GM21526 (cell line): ENCODE data around the gene UBE2J2.

Experiments used
- ATAC-seq: cut with Tn5 transposase; IDR thresholded peaks from one replicate; pipeline ENCODE4 v1.9.1; 2021; ENCODE audit warnings: moderate library complexity; ENCODE audit not compliant: unreplicated experiment, low FRiP score

The UBE2J2 gene

GRCh38 chr1:1231400-1232207 is 42.0 kb downstream of the UBE2J2 start, which contains the start of gene SDF4:
SDF4 (minus strand) TSS chr1:1232001; CDS start chr1:1228772, 3,229 bp downstream.
- ATAC-seq: peak; percentile 77

DNA sequence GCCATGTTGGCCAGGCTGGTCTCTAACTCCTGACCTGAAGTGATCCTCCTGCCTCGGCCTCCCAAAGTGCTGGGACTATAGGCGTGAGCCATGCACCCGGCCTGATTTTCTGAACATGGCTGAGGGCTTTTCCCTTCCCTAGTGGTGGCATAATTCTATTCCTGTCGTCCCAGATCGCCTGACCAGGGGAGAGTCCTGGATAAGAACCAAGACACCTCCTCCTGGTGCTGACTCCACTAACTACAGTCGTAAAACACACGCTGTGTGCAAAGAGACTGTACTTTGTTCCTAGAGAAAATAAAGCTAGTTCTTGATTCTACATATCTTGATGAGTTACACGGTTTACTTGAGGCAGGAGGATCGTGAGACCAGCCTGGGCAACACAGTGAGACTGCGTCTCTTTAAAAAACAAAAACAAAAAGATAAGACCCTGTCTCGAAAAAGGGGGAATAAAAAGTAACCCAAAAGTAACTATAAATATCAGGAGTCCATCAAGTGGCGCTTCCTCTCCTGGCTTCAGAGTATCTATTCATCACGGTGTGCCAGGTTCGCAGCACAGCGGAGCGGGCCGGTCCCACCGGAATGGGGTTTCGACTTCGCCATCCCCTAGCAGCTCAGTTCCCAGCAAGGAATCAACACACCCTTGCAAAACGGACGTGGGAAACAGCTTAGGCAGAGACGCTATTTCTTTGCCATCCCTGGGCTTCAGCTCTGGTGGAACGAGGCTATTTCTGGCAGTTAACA is 42.8 kb downstream of the UBE2J2 start:
- ATAC-seq: no peak

DNA sequence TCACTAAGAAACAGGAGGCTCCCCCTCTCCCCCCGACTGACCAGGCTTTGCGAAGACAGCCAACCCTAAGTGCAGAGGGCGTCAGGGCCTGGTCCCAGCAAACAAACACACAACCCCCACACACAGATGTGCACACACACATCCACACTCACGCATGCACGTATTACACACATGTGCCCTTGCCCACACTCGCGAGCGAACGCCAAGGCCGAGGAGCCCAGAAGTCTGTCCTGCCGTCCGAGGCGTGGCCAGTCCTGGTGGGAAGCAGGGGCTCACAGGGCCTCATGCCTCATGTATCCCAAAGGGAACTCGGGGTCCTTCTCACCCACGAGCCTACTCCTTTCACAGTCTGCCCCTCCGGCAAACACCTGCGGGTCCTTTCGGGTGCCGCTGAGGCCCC is 43.9 kb downstream of the UBE2J2 start:
- no peak for ATAC-seq

DNA sequence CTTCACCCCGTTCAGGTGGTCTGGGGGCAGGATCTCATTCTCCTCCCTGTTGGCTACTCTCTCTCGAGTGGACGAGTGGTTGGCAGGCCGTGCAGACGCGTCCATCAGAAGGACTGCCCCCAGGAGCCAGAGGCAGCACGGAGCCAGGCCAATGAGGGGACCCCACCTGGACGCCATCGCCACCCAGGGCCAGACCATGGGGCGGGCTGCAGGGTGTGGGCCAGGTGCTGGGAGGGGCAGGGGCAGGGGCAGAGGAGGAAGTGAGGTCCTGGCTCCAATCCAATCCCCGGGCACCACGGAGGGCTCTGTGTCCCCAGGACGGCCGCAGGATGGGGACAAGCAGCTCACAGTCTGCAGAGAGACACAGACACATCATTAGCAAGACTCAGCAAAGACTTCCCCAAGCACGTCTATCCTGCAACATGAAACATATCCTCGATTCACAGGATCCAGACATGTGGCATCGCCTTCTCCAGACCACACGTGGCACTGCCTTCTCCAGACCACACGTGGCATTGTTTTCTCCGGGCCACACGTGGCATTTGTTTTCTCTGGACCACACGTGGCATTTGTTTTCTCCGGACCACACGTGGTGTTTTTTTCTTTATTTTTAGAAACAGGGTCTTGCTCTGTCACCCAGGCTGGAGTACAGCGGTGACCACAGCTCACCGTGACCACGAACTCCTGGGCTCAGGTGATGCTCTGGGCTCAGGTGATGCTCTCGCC is 44.9 kb downstream of the UBE2J2 start:
- ATAC-seq: no peak

- ATAC-seq: no peak
Measured at GRCh38 chr1:1228187-1228586, 45.5 kb downstream of the UBE2J2 start.

GRCh38 chr1:1227386-1227785 is 46.3 kb downstream of the UBE2J2 start:
- no peak for ATAC-seq

- ATAC-seq: no peak
Measured at GRCh38 chr1:1226566-1227362, 46.9 kb downstream of the UBE2J2 start.

- no peak for ATAC-seq
Measured at GRCh38 chr1:1225913-1226312, 47.7 kb downstream of the UBE2J2 start.

- ATAC-seq: no peak
Measured at GRCh38 chr1:1225238-1225845, 48.3 kb downstream of the UBE2J2 start.

- ATAC-seq: no peak
Measured at GRCh38 chr1:1223891-1224290, 49.8 kb downstream of the UBE2J2 start.

DNA sequence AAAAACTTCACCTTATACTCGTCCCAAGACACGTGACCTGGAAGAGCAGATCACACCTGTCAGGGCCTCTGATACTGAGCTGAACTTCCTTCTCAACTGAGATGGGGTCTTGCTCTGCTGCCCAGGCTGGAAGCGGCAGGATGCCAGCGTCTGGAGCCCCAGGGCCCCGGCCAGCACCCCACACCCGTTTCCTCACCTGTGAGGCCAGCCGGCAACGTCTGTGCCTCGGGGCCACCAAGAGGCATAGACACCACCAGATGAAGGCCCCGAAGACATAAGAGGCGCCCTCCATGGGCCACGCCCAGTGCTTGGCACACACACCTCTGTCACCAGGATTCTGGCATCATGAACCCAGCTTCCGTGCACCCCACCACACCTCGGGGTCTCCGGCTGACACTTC is 50.3 kb downstream of the UBE2J2 start:
- no peak for ATAC-seq

DNA sequence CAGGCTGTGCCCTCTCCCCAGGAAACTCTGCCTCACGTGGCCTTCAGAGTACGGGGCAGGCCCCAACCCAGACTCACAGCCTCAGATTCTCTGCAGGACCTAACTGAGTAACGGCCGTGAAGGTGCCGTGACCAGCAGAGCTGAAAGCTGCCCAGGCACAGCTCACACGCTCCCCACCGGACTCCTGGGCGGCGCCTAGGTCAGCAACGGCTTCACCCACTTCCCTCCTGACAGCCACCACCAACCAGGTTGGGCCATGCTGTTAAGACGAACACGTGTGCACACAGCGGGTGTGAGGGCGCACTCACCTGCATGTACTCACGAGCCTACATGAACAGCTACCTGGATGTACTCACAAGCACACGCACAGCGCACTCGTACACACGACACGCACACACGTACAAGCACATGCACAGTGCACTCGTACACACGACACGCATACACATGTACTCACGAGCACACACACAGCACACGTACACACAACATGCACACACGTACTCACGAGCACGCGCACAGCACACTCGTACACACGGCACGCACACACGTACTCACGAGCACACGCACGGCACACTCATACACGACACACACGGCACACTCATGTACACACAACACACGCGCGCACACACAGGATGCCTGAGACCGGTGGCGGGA is 51.0 kb downstream of the UBE2J2 start:
- ATAC-seq: no peak

- ATAC-seq: no peak
Measured at GRCh38 chr1:1221887-1222574, 51.6 kb downstream of the UBE2J2 start.

DNA sequence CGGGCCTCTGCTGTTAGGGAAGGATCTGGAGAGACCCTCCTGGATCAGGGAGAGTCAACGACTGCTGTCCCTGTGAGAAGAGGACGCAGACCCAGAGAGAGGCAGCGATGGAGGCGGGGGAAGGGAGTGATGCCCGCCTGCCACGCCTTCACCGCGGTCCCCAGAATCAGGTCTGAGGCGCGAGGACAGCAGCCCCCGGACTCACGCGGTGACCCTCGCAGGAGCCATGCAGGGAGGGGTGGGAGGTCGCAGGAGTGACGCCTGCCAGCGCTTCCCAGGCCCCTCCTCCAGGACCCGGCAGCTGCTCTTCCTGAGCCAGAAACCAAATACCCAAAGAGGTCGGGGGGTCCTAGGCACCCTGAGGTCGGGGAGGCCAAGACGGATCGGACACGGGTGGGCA is 53.5 kb downstream of the UBE2J2 start:
- no peak for ATAC-seq

- ATAC-seq: no peak
Measured at GRCh38 chr1:1219341-1219740, 54.3 kb downstream of the UBE2J2 start.

- ATAC-seq: no peak
Measured at GRCh38 chr1:1218524-1219200, 55.0 kb downstream of the UBE2J2 start.

DNA sequence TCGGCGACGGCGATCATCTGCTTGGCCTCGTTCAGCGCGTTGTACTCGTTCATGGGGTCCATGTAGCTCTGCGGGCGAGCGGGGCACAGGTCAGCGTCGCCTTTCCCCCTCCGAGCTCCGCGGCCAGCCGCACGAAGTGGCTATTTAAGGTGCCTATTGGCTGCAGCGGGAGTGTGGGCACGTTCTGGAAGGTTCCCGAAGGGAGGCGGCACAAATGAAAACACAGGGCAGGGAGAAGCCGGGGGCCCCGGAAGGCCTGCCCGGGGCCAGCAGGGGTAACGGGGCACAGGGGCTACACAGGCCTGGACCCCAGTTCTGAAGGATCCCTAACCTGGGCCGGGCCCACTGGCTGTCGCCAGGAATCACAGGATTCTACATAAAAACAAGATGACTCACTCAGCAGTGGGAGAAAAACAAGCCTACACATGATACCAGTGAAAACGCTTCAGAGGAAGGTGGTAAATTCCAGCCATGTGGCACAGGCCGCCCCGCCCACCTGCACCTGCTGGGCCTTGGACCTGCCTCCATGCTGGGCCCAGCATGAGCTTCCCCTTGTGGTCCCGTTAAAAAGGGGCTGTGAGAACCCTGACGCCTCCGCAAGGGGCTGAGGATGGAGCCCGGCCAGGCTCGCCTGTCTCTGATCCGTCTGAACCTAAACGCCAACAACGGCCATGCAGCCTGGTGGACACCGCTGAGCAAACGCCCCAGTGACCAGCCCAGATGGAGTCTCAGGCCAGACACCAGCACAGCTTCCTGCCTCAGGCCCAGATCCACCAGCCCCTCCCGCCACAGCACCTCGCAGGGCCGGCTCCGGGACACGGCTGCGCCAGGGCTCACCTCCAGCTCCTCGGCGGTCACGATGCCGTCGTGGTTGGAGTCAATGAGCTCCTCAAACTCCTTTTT is 55.8 kb downstream of the UBE2J2 start:
- ATAC-seq: no peak
